GM18909 (cell line): ENCODE measurements around the gene ADGRL3.

ENCODE experiments used
- ATAC-seq: cut with Tn5 transposase; IDR thresholded peaks from one replicate; pipeline ENCODE4 v1.9.1; 2021; ENCODE audit warnings: mild to moderate bottlenecking; ENCODE audit not compliant: unreplicated experiment, poor library complexity

ADGRL3 gene

DNA sequence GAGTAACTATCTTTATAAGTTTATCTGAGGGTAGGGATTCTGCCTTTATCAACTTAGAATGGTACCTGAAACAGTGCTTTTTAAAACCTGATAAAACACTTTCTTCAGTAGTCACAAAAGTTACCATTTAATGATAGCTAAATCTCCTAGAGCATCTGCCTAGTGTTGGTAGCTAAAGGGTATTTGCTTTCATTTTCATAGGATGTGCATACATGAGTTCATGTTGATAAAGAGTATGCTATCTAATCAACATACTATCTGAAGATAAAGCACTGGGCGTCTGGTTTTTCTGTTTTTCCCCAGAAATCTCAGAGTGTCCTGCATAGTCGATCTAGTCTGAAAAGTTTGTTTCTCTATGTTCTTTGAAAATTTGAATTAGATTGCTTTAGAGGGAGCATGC is 75.1 kb downstream of the ADGRL3 start:
- ATAC-seq: no peak

DNA sequence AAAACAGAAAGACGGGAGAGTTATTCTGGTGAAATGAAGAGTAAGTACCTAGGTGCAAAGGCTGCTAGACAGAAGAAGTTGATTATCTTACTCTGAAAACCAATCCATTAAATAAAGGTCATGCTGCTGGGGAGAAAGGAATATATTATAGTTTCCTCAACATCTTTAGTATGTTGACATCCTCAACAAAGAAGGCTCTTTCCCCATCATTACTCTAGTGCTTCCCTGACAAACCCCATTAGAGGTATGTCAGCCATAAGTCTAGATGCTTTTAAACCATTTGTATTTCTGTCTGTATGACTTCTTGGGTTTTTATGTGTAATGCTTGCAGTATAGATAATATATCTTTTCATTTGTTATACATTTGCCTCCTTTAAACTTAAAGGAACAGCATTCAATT is 75.9 kb downstream of the ADGRL3 start:
- ATAC-seq: no peak

DNA sequence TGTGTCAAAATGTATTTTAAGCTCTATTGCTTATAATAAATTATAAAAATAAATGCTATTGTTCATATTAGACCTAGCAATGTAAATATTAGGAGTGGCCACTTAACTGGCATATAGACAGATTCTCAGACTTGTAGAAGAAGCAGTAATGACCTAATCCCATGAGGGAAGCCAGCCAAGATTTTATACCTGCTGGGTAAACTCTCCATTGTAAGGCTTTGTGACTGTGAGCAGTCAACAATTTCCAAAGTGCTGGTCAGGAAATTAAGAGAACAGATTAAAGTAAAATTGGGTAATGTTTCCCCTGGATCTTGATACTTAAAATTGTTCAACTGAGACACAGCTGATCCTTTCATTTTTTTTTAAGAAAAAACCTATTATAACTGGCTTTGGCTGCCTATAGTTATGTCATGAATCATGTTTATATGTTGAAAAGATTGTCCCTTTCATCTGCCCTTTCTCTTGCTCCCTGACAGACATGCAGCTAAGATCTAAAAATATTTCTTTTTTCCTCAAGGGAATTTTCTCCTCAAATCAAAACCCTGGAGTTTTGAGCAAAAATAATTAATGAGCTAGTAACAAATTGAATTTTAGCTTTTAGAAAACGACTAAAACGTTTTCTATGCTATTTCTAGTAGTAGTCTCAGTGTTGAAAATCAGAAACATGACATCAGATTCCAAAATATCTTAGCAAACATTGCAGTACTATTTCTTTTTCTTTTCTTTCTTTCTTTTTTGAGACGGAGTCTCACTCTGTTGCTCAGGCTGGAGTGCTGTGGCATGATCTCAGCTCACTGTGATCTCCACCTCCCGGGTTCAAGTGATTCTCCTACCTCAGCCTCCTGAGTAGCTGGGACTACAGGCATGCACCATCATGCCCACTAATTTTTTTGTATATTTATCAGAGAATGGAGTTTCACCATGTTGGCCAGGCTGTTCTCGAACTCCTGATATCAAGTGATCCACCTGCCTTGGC is 77.9 kb downstream of the ADGRL3 start:
- no peak for ATAC-seq

DNA sequence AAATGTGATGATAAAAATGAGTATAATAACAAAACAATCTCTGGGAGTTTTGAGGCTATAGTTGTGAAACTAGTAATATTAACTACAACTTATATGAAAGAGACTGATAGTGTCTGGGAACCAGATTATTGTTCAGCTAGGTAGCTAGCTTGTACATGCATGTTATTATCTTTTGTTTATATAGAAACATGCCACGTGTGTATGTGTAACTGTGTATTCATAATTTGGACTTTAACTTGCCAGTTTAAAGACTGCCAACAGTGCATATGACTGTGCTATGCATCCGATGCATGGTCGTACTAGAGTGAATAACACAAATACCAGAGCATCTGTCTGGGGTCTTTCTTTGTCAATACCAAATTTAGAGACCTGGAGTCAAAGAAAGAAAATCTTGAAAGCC is 92.2 kb downstream of the ADGRL3 start:
- ATAC-seq: no peak

DNA sequence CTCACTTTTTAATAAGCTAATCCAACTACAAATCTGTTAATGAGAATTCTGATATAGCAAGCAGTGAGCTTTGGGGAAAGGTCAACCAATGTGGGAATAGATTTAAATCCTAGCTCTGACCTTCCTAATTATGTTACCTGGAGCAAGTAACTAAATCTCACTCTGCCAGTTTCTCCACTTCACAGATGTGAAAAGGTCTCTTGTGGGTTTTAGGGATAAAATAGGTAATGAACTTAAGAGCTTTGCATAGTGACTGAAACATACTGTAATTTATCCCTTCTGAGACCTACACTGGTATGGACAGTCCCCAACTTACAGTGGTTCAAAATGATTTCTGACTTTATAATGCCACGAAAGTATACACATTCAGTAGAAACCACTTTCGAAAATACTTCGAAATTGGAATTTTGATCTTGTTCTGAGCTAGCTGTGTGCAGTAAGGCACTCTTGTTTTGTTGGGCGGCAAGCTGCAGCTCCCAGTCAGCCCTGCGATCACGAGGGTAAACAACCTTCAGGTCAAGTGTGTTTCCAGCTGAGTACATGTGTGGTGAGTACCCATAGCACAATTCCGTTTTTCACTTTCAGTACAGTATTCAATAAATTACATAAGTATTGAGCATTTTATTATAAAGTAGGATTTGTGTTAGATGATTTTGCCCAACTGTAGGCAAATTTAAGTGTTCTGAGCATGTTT is 93.7 kb downstream of the ADGRL3 start:
- no peak for ATAC-seq

DNA sequence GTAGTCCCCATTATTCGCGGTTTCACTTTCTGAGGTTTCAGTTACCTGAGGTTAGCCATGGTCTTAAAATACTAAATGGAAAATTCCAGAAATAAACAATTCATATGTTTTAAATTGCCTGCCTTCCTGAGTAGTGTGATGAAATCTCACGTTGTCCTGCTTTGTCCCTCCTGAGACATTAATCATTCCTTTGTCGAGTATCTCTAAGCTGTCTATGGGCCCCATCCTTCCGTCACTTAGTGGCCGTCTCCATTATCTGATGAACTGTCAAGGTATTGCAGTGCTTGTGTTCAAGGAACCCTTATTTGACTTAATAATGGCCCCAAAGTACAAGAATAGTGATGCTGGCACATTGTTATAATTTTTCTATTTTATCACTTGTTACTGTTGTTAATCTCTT is 94.8 kb downstream of the ADGRL3 start:
- no peak for ATAC-seq

DNA sequence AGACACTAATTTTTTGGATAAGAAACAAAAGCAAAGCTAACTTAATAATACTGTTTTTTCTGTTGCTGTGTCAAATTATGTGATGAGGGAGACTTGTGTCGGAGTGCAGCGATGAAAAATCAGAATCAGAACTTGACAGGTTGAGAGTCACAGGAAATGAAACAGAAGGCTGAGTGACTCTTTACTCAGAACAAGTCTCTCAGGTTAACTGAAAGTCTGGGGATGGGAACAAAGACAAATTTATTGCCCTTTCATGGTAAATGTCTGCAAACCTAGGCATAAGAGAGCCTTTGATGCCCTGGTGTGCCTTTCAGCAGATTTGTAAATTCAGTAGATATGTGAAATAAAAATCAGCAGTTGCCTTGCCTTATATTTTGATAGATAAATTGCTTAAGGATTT is 96.0 kb downstream of the ADGRL3 start:
- ATAC-seq: no peak

DNA sequence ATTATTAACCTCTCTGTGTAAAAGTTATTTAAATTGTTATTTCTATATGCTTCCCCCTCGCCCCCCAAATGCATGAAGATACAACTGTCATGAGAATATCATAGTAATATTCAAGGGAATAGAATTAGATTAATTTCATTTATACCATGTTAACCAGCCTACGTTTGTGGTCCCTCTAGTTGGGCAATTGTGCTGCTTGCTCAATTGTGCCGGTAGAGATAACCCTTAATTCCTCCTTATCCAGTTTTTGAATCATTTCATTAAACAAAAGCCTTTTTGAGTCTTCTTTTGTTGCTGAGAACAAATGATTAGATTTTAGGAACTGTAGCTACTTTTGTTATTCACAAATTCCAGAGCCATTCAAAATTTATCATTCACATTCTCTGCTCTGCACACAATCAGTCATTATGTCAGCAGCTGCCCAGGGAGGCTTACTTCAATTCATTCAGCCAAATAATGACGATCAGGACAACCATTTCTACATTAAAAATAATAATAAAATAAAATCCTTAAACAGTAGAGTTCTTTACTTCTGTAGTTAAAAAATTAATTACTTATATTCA is 98.1 kb downstream of the ADGRL3 start:
- no peak for ATAC-seq

DNA sequence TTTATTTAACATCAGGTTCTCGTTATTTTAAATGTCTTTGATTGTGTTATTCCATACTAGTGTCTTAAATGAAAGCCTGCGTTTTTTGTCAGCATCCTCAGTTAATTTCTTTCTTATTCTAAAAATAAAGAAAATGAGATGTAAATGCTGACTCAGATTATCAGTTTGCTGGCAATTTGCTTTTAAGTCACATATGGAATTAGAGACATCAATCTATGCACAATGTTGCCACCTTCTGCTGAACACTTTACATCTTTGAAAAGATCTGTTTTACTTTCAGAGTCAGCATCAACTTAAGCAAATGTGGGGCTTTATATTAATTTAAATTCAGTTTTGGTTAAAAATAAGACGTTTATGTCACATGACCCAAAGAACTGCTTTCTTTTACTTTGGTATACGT is 99.2 kb downstream of the ADGRL3 start:
- no peak for ATAC-seq

DNA sequence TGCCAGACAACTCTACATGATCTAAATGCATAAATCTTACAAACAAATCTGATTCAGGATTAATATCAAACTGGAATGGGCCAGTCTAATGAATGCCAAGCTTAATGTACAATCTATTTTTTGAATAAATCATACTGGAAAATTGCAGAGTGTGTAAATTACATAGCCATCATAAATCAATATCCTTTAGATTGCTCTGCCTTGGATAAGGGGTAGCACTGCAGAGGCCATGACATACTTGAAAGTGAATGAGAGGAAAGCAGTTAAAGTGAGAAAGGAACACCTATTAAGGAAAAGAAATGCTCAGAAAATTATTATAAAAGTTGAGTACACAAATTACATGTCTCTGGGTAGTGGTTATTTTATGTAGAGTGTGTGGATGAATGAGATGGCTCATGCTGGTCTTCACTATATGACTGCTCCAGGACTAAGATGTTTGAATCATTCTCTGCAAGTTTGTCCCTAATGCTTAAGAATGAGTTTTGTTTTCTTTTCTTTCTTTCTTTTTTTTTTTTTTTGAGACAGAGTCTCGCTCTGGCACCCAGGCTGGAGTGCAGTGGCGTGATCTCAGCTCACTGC is 100.2 kb downstream of the ADGRL3 start:
- ATAC-seq: no peak

DNA sequence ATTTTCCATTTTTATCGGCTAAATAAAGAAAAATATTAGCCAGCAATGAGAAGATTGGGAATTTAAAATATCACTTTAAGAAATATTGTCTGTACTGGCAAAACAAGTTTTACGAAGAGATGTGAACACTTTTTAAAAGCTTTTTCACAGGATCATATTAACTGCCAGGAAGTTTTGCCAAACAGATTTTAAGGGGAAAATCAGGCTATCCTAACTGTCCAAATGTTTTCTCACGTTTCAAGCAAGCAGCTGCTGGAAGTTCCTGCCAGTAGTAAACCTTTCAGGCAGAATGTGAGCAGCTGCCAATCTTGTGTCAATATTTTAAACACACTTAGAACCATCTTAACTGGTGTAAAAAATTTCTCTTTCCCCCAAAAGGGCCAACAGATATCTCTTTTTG is 101.1 kb downstream of the ADGRL3 start:
- no peak for ATAC-seq

DNA sequence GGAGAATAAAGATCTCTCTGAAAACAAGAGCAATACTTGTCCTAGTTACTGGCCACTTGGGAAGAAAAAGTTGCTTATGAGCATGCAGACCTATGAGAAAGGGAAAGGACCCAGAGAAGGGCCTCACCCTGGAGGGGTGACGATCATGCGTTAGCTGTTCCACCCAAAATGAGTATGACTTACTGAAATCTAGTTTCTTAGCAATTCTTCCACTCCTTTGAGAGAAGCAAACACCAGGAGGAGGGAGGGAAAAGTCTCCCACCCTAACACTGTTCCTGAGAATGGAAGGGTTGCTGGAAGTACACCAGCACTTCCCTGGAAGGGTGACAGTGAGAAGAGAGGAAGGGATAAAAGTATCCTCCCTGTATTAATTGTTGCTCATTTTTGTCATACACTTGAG is 107.9 kb downstream of the ADGRL3 start:
- no peak for ATAC-seq

DNA sequence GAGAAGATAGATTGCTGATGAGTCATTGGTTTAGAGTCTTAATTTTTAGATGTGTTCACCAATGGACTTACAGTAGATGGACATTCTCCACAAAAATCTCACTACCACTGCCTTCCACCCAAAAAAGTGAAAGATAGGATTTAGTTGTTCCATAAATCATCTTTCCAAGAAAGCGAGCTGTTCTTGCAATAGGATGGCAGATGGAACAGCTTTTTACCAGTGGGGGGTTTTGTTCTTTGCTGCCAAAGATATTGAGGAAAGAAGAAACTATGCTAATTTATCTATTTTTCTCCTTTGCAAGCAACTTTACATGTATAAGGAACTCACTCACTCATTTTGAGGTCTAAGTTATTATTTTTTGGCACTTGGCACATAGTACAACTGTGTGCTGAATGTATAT is 109.5 kb downstream of the ADGRL3 start:
- ATAC-seq: no peak

DNA sequence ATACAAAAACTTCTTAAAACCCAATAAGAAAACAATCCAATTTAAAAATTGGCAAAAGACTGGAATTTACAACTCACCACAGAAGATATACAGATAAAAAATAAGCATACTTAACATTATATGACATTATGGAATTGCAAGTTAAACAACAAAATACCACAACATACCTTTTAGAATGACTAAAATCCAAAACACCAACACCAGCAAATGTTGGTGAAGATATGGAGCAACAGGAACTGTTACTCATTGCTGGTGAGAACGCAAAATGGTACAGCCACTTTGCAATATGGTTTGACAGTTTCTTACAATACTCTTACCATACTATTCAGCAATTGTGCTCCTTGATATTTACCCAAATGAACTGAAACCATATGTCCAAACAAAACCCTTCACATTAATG is 112.4 kb downstream of the ADGRL3 start:
- no peak for ATAC-seq

DNA sequence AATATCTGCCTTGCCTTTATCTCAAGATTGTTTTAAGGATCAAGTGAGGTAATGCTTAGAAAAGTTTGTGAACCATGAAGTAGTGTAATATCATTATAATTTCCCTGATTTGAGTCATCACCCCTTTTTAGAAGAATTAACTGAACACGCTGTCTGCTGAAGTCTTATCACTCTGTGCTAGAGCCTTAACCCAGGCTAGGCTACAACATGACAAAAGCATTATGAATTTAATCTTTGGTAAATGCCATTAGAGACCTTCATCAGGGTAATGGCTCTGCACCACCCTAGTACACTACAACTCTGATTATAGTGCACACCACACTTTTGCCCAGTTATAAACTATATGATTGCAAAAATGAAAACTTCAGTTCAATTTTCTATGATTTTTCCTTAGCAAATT is 118.3 kb downstream of the ADGRL3 start:
- ATAC-seq: no peak

DNA sequence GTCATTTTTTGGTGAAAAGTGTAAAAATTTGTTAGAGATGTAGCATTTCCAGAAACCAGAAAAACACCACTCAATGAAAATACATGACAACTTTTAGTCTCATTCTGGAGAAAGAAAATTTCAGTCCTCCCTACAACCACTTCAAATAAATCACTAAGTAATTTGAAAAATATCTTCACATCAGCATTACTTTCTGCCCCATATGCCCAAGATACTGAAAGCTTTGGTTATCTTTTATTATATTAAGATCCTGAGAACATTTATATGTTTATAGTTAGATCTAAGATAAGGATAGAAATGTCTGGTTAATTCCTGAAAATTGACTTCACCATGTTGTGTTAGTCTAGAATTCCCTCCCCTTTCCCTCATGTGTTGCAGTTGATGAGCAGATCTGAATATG is 119.0 kb downstream of the ADGRL3 start:
- ATAC-seq: no peak

DNA sequence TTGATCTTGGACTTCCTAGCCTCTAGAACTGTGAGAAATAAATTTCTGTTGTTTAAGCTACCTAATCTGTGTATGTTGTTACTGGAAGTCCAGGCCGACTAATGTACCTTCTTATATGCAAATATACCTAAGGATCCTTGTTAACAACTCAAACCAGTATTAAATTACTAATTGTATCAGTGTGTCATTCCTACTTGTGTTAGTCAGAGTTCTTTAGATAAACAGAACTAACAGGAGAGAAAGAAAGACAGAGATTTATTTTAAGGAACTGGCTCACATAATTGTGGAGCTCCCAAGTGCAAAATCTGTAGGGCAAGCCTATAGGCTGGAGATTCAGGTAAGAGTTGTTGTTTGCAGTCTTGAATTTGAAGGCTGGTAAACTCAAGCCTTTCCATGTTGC is 120.0 kb downstream of the ADGRL3 start:
- ATAC-seq: no peak

DNA sequence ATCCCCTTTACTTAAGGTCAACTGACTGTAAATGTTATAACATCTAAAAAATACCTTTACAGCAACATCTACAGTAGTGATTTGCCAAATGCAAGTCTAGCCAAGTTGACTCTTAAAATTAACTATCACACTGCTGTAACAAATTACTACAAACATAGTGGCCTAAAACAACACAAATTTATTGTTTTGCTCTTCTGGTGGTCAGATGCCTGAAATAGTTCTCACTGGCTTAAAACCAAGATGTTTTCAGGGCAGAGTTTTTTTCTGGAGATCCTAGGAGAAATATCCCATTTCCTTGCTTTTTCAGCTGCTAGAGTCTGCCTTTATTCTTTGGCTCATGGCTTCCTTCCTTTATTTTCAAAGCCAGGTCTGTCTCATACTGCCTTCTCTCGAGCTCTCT is 120.5 kb downstream of the ADGRL3 start:
- ATAC-seq: no peak

DNA sequence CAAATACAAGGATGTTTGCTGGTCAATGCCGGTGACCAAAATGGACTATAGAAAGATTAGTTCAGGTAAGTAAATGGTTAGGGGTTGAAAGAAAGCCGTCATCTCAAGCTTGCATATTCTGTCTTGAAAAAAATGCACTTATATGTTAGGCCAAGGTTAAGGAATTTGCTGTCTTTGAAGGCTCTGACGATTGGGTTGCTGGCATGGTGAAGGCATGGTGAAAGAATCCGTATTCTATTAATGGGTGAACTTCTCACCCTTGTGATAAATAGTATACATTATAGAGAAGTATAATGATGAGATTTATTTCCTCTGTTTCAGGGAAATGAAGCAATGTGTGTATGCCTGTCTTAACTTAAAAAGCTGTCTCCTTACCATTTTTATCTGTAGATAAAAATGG is 132.6 kb downstream of the ADGRL3 start:
- no peak for ATAC-seq

DNA sequence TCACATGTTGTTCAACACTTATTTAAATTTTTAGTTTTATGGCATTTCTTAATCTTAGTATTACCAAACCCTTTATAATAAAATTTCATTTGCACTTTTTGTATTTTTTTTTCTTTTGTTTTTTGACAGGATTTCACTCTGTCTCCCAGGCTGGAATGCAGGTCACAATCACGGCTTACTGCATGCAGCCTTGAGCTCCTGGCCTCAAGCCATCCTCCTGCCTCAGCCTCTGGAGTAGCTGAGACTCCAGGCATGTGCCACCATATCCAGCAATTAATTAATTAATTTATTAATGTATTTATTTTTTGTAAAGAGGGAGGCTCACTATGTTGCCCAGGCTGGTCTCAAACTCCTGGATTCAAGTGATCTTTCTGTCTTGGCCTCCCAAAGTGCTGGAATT is 133.4 kb downstream of the ADGRL3 start:
- no peak for ATAC-seq

DNA sequence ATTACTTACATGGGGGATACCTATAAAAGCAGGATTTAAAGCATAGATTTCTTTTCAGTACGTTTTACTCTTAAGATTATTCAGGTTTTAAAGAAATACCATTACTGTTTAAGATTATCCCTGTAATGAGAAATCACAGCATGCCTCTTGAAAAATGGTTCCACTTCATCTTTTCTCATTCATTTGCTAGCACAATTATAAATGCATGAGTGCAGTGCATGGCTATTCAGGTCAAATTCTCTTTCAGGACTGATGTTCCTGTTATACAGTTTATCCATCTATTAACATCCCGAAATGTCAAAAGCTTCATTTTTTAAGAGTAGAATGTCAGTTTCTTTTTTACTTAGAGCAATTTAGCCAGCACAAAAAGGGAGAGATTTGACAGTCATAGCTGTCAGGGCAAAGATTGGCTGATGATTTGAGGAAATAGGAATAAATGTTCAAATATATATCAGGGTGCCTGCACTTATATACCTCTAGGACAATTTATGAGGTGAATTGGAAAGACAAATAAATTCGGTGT is 135.2 kb downstream of the ADGRL3 start:
- no peak for ATAC-seq
